Ishikawa (cell line): ENCODE measurements around the gene PODN.

Experiments used
- CEBPB ChIP-seq: IDR thresholded peaks from 2 replicates; pipeline ENCODE4 v1.6.1; 2012
- CREB1 ChIP-seq: IDR thresholded peaks from 2 replicates; pipeline ENCODE4 v1.6.1; 2012; ENCODE audit warnings: low read depth
- EGR1 ChIP-seq: IDR thresholded peaks from 2 replicates; pipeline ENCODE4 v1.6.1; 2012
- EP300 ChIP-seq: IDR thresholded peaks from 2 replicates; pipeline ENCODE4 v1.6.1; 2012; ENCODE audit warnings: borderline replicate concordance
- FOXM1 ChIP-seq: IDR thresholded peaks from 2 replicates; pipeline ENCODE4 v1.6.1; 2012; ENCODE audit warnings: low read depth, borderline replicate concordance
- NFIC ChIP-seq: IDR thresholded peaks from 2 replicates; pipeline ENCODE4 v1.6.1; 2012
- TAF1 ChIP-seq: IDR thresholded peaks from 2 replicates; pipeline ENCODE4 v1.6.1; 2012; ENCODE audit warnings: low read depth, mild to moderate bottlenecking
- TEAD4 ChIP-seq: IDR thresholded peaks from 2 replicates; pipeline ENCODE4 v1.6.1; 2012
- YY1 ChIP-seq: IDR thresholded peaks from 2 replicates; pipeline ENCODE4 v1.6.1; 2012; ENCODE audit warnings: low read depth
- ZBTB7A ChIP-seq: IDR thresholded peaks from 2 replicates; pipeline ENCODE4 v1.6.1; 2012; ENCODE audit warnings: low read depth
- TF ChIP-seq, protein P1 (sequence below): IDR thresholded peaks from 2 replicates; pipeline ENCODE4 v1.6.1; 2012
- TF ChIP-seq, protein P2 (sequence below): IDR thresholded peaks from 2 replicates; pipeline ENCODE4 v1.6.1; 2012; ENCODE audit warnings: low read depth, mild to moderate bottlenecking

DNA sequence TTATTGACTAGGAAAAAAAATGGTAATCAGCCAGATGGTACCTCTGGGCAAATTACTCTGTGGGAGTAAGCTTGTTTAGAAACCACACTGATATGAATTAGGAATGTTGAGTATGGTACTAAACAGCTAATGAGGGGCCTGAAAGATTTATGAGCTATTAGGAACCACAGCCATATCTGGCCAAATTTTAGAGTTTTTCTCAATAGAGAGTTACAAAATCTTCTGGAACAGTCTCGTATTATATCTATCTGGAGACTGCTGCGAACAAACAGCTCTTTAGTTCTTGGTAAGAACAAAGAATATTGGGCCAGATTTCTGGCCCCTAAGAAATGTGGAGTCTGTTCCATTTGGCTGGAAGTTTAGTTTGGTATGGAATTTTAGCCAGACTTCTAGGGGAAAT, 4.9 kb upstream of the PODN start:
- no peak for TF ChIP-seq EGR1
- TF ChIP-seq TAF1: no peak
- no peak for TF ChIP-seq EP300
- no peak for TF ChIP-seq CEBPB
- no peak for TF ChIP-seq YY1
- TF ChIP-seq CREB1: no peak
- TF ChIP-seq, protein P1, sequence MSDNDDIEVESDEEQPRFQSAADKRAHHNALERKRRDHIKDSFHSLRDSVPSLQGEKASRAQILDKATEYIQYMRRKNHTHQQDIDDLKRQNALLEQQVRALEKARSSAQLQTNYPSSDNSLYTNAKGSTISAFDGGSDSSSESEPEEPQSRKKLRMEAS: no peak
- TF ChIP-seq, protein P2, sequence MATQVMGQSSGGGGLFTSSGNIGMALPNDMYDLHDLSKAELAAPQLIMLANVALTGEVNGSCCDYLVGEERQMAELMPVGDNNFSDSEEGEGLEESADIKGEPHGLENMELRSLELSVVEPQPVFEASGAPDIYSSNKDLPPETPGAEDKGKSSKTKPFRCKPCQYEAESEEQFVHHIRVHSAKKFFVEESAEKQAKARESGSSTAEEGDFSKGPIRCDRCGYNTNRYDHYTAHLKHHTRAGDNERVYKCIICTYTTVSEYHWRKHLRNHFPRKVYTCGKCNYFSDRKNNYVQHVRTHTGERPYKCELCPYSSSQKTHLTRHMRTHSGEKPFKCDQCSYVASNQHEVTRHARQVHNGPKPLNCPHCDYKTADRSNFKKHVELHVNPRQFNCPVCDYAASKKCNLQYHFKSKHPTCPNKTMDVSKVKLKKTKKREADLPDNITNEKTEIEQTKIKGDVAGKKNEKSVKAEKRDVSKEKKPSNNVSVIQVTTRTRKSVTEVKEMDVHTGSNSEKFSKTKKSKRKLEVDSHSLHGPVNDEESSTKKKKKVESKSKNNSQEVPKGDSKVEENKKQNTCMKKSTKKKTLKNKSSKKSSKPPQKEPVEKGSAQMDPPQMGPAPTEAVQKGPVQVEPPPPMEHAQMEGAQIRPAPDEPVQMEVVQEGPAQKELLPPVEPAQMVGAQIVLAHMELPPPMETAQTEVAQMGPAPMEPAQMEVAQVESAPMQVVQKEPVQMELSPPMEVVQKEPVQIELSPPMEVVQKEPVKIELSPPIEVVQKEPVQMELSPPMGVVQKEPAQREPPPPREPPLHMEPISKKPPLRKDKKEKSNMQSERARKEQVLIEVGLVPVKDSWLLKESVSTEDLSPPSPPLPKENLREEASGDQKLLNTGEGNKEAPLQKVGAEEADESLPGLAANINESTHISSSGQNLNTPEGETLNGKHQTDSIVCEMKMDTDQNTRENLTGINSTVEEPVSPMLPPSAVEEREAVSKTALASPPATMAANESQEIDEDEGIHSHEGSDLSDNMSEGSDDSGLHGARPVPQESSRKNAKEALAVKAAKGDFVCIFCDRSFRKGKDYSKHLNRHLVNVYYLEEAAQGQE: no peak
- TF ChIP-seq NFIC: no peak
- no peak for TF ChIP-seq TEAD4
- no peak for TF ChIP-seq ZBTB7A
- no peak for TF ChIP-seq FOXM1
